GM12874 (cell line): ENCODE results near the gene C3.

Source experiments
- TF ChIP-seq, protein P1 (sequence below): IDR thresholded peaks from 2 replicates; pipeline ENCODE4 v1.5.1; 2011; ENCODE audit warnings: low read depth, mild to moderate bottlenecking, control low read depth, low read length, moderate library complexity; ENCODE audit not compliant: insufficient read depth

Gene C3

DNA sequence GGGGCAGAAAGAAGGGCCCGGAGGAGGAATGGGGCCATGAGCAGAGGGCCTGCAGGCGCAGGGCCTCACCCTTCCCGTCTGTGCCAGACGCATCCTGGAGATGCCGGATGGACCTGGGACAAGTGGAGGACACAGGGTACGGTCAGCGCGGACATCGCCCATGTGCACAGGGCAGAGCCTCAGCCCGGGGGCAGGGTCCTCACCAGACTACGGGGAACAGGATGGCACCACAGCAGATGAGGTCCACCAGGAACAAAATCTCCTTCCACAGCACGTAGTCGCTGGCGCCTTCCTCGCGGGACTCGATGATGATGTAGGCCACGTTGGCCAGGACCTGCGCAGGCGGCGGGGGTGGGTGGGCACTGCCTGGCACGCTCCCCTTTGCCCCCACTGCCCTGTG lies 11.4 kb upstream of the C3 start:
- TF ChIP-seq, protein P1, sequence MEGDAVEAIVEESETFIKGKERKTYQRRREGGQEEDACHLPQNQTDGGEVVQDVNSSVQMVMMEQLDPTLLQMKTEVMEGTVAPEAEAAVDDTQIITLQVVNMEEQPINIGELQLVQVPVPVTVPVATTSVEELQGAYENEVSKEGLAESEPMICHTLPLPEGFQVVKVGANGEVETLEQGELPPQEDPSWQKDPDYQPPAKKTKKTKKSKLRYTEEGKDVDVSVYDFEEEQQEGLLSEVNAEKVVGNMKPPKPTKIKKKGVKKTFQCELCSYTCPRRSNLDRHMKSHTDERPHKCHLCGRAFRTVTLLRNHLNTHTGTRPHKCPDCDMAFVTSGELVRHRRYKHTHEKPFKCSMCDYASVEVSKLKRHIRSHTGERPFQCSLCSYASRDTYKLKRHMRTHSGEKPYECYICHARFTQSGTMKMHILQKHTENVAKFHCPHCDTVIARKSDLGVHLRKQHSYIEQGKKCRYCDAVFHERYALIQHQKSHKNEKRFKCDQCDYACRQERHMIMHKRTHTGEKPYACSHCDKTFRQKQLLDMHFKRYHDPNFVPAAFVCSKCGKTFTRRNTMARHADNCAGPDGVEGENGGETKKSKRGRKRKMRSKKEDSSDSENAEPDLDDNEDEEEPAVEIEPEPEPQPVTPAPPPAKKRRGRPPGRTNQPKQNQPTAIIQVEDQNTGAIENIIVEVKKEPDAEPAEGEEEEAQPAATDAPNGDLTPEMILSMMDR = no peak

DNA sequence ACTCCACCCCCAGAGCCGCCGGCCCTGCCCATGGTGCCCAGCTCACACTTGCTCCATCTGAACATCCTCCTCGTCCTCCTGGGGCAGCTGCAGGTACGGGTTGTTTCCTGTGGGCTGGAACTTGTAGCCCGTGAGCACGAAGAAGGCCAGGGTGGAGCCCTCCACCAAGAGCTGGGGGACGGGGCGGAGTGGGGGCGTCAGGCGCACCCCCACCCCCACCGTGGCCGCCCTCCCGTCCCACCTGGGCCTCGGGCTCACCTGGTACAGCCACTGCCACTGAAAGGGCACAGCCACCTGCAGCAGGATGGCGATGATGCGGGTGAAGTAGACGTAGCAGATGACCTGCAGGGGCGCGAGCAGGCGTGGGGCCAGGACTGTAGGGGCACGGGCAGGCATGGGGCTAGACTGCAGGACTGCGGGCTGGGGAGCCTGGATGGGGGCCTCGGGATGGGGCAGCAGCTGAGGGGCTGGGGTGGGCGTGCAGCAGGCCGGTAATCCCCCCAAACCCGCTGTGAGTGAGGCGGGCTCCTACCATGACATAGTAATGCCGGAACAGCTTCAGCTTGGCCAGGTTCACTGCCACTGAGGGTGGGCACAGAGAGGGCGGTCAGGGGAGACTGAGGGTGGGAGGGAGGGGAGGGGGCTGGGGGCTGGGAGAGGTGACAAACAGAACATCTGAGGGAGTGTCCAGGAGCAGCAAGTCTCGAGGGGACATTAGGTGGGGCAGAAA lies 10.7 kb upstream of the C3 start:
- TF ChIP-seq, protein P1 = no peak

DNA sequence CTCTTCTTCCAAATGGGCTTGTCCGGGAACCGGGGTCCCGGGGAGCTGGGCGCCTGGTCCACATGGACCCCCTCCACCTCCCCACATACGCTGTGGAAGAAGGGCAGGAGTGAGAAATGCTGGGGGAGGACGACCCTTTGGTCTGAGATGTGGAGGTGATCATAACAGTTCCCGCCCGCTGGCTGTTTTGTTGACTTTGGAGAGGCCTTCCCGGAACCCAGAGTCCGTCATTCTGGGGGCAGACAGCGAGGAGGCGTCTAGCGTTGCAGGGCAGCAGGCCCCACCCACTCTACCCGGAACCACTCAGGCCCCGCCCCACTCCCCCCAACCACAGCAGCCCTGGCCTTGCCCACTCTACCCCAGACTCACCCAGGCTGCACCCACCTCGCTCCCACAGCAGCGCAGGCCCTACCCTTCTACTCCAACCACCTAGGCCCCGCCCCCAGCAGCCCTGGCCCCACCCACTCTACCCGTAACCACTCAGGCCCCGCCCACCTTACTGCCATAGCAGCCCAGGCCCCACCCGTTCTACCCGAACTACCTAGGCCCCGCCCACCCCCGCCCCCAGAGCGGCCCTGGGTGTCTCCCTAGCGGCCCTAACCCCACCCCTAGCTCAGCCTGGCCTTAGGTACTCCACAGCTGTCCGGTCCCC lies 9.8 kb upstream of the C3 start:
- TF ChIP-seq, protein P1 = no peak

DNA sequence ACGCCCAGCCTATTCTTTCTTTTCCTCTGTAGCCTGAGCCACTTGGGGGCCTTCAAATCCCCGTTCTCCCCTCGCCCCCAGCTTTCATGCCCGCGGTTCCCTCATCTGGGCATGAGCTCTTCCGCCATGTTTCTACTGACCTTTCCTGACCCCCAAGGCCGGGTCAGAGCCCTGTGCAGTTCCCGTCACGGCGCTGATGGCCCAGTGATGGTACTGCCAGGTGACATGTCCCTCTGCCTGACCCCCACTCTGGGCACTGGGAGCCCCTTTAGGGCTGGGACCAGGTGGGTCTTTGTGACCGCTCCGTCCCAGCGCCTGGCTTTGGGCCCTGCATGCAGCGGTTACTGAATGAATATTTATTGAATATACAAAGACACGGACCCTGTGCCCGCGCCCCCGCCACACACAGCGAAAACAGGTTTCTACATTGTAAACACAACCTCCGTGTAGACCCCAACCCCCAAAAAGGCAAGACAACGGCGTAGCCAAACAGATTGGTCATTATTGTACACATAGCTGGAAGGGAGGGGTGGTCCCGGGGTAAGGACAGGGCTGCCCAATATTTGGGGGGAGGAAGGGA lies 9.2 kb upstream of the C3 start:
- TF ChIP-seq, protein P1 = no peak

DNA sequence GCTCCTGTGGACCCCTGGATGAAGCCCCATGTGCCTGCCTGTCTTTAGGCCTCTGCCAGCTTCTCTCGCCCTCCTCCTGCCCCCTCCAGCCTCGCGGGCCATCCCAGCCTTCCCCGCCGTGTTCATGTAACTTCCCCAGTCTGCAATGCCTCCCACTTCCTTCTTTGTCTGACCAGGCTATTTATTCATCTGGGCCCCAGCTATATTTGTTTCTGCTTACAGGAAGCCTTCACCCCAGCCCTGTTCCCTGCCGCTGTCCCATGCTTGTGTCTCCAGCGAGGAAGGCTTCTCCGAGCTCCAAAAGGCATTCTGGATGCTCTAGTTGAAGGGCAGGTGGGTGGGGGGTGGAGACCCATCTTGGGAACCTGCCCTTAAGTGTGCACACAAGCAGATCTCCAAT lies 7.9 kb upstream of the C3 start:
- TF ChIP-seq, protein P1 = no peak

DNA sequence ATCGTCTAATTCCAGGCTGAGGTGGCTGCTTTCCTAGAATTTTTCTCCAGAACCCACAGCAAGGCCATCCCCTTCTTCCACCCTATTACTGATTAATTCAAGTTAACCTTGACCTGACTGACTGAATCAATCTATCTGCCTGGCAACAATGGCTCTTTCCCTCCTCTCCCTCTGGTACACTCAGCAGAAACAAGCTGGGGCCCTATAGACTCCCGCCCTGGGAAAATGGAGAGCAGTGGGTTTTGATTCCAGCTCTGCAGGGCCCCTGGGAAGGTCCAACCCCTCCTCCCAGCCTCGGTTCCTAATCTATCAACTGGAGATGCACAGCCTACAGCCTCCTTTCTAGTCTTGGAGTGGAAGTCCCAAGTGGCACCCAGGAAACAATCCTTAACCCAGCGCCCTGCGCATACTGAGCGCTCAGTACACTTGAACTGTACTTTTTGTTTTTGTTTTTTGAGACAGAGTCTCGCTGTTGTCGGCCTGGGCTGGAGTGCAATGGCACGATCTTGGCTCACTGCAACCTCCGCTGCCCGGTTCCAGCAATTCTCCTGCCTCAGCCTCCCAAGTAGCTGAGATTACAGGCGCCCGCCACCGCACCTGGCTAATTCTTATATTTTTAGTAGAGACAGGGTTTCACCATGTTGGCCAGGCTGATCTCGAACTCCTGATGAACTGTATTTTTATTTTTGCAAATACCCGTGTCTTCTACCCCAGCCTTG lies 5.2 kb upstream of the C3 start:
- TF ChIP-seq, protein P1 = no peak
